SK-N-SH (cell line): Measurements from ENCODE around the gene ZNF804A. TPM values are rescaled to one million over a fixed set of nuclear protein-coding genes. Genes with fewer than 3 reads are reported as not detected.
A peak's percentile ranks its signal among the peaks of the same experiment; 100 is the strongest.

Source experiments
- CTCF ChIA-PET: fragments of 300-600, 350-600 bp; formaldehyde crosslinking; extraction: SDS; loops from one replicate; lab custom pipeline; 2021; lab: Yijun Ruan, JAX
- POLR2A ChIA-PET: fragments of 350-600 bp; sonication (Branson Sonifier 250); formaldehyde crosslinking; extraction: SDS; loops from one replicate; lab custom pipeline; 2020; ENCODE audit warnings: antibody characterized with exemption, inconsistent platforms; lab: Yijun Ruan, JAX
- DNase-seq: peaks from one replicate; pipeline ENCODE4 v3.0.0; 2012
- H2AFZ ChIP-seq: fragments of 200-600 bp; sonication (generic); 2 replicates; pipeline ENCODE4 v1.8.1; 2016; ENCODE audit warnings: antibody characterized with exemption, mild to moderate bottlenecking, low read depth
- H3F3A ChIP-seq: fragments of 200-600 bp; sonication (generic); replicated peaks from 2 replicates; pipeline ENCODE3; 2016; ENCODE audit warnings: antibody characterized with exemption, mild to moderate bottlenecking; ENCODE audit not compliant: insufficient read depth
- H3K27ac ChIP-seq, 2 experiments: fragments of 200-500 bp in 1 of 2; fragments of 200-600 bp in 1 of 2; sonication (Bioruptor generic) in 1 of 2; sonication (generic), shearing (Covaris generic) in 1 of 2; 2 replicates each; pipeline versions ENCODE4 v1.5.1 to v1.6.1; 2014 to 2016; ENCODE audit warnings: low read depth in 2 of 2, inconsistent platforms in 1 of 2, low read length in 1 of 2, mild to moderate bottlenecking in 1 of 2, mixed read lengths in 1 of 2
- H3K27me3 ChIP-seq: fragments of 200-600 bp; sonication (generic), shearing (Covaris generic); 2 replicates; pipeline ENCODE4 v1.6.1; 2016; ENCODE audit warnings: mixed run types; ENCODE audit not compliant: insufficient read depth
- H3K36me3 ChIP-seq, 2 experiments: fragments of 200-500 bp in 1 of 2; fragments of 200-600 bp in 1 of 2; sonication (Bioruptor generic) in 1 of 2; sonication (generic) in 1 of 2; replicated peaks in 1 of 2; 2 replicates each; pipeline versions ENCODE3 to v1.5.1; 2014 to 2016; ENCODE audit warnings: low read length in 1 of 2, mild to moderate bottlenecking in 1 of 2; ENCODE audit not compliant: insufficient read depth in 2 of 2, control insufficient read depth in 1 of 2
- H3K4me1 ChIP-seq, 2 experiments: fragments of 200-500 bp in 1 of 2; fragments of 200-600 bp in 1 of 2; sonication (Bioruptor generic) in 1 of 2; sonication (generic), shearing (Covaris generic) in 1 of 2; 2 replicates each; pipeline versions ENCODE4 v1.5.1 to v1.6.1; 2014 to 2016; ENCODE audit warnings: low read depth in 1 of 2, low read length in 1 of 2, mixed run types in 1 of 2; ENCODE audit not compliant: insufficient read depth in 2 of 2, control insufficient read depth in 1 of 2
- H3K4me2 ChIP-seq: fragments of 200-600 bp; sonication (generic), shearing (Covaris generic); 2 replicates; pipeline ENCODE4 v1.6.1; 2017; ENCODE audit warnings: mixed run types
- H3K4me3 ChIP-seq, 2 experiments: fragments of 200-500 bp in 1 of 2; fragments of 200-600 bp in 1 of 2; sonication (Bioruptor generic) in 1 of 2; sonication (generic), shearing (Covaris generic) in 1 of 2; 2 replicates each; pipeline versions ENCODE4 v1.5.1 to v1.8.1; 2014 to 2016; ENCODE audit warnings: low read depth in 2 of 2, inconsistent platforms in 1 of 2, low read length in 1 of 2, mild to moderate bottlenecking in 1 of 2, mixed read lengths in 1 of 2, moderate library complexity in 1 of 2
- H3K79me2 ChIP-seq: fragments of 200-600 bp; sonication (generic); 2 replicates; pipeline ENCODE4 v1.8.1; 2017; ENCODE audit warnings: mild to moderate bottlenecking; ENCODE audit not compliant: insufficient read depth
- H3K9ac ChIP-seq: fragments of 200-600 bp; sonication (generic); 2 replicates; pipeline ENCODE4 v1.6.1; 2017; ENCODE audit warnings: mixed run types
- H3K9me2 ChIP-seq: fragments of 200-600 bp; sonication (generic); 2 replicates; pipeline ENCODE4 v1.6.1; 2017; ENCODE audit warnings: mixed run types
- H3K9me3 ChIP-seq: fragments of 200-600 bp; sonication (generic); 2 replicates; pipeline ENCODE4 v1.6.1; 2017; ENCODE audit warnings: mixed run types, mild to moderate bottlenecking, moderate library complexity
- H4K20me1 ChIP-seq: fragments of 200-600 bp; sonication (generic); 2 replicates; pipeline ENCODE4 v1.6.1; 2017; ENCODE audit warnings: mild to moderate bottlenecking, mixed run types; ENCODE audit not compliant: insufficient read depth
- FOSL2 ChIP-seq: IDR thresholded peaks from 2 replicates; pipeline ENCODE4 v1.4.0; 2012; ENCODE audit warnings: low read depth, mild to moderate bottlenecking, moderate library complexity, borderline replicate concordance
- FOXJ3 ChIP-seq: sonication (generic); formaldehyde crosslinking; IDR thresholded peaks from 2 replicates; pipeline ENCODE4 v1.5.1; 2020; ENCODE audit warnings: mild to moderate bottlenecking, missing genetic modification reagents
- GATA2 ChIP-seq: sonication (generic); formaldehyde crosslinking; IDR thresholded peaks from 2 replicates; pipeline ENCODE4 v1.5.0; 2020; ENCODE audit warnings: mild to moderate bottlenecking, missing genetic modification reagents
- POLR2AphosphoS5 ChIP-seq: IDR thresholded peaks from 2 replicates; pipeline ENCODE4 v1.6.1; 2012; ENCODE audit warnings: low read depth, low read length
- RAD21 ChIP-seq: IDR thresholded peaks from 2 replicates; pipeline ENCODE4 v1.6.1; 2012; ENCODE audit warnings: mild to moderate bottlenecking, low read length
- RFX5 ChIP-seq: IDR thresholded peaks from 2 replicates; pipeline ENCODE4 v1.6.1; 2012; ENCODE audit warnings: mild to moderate bottlenecking, improper control_type of control experiment, low read length
- SMC3 ChIP-seq: IDR thresholded peaks from 2 replicates; pipeline ENCODE4 v1.6.1; 2012; ENCODE audit warnings: low read depth, low read length, improper control_type of control experiment
- TAF1 ChIP-seq: IDR thresholded peaks from 2 replicates; pipeline ENCODE4 v1.6.1; 2012; ENCODE audit warnings: low read depth, mild to moderate bottlenecking, low read length, moderate library complexity, borderline replicate concordance
- TCF12 ChIP-seq: IDR thresholded peaks from 2 replicates; pipeline ENCODE4 v1.4.0; 2012
- YY1 ChIP-seq: IDR thresholded peaks from 2 replicates; pipeline ENCODE4 v1.4.0; 2012; ENCODE audit warnings: low read depth, mild to moderate bottlenecking
- WGBS: methylation state at CpG from one replicate; pipeline ENCODE4 v1.1.6; 2017; ENCODE audit warnings: low lambda C conversion rate; 5-methylcytosine and 5-hydroxymethylcytosine counted together
- polyA plus RNA-seq, 3 experiments: library from polyadenylated mRNA; depleted of rRNA; stranded (reverse); fragments of >200 nt; gene quantifications; 2 replicates each; pipeline ENCODE4 v1.2.3, GENCODE V29; 2012
- TF ChIP-seq, protein P1 (sequence below): fragments of 200-600 bp; sonication (generic); IDR thresholded peaks from 2 replicates; pipeline ENCODE4 v1.6.1; 2017; ENCODE audit warnings: antibody characterized with exemption, mild to moderate bottlenecking, moderate library complexity
- TF ChIP-seq, protein P2 (sequence below): fragments of 150-350 bp; IDR thresholded peaks from 2 replicates; pipeline ENCODE4 v1.6.1; 2017; ENCODE audit warnings: antibody characterized with exemption, low read length, low read depth, borderline replicate concordance
- TF ChIP-seq, protein P3 (sequence below): IDR thresholded peaks from 2 replicates; pipeline ENCODE4 v1.4.0; 2012; ENCODE audit warnings: low read depth, borderline replicate concordance
- TF ChIP-seq, protein P4 (sequence below): IDR thresholded peaks from 2 replicates; pipeline ENCODE4 v1.6.1; 2012; ENCODE audit warnings: mild to moderate bottlenecking, low read depth, low read length, moderate library complexity

Gene ZNF804A
- polyA plus RNA-seq, 1 of the 3 experiments (the other 2 are of a cell fraction): 0.02 TPM

DNA sequence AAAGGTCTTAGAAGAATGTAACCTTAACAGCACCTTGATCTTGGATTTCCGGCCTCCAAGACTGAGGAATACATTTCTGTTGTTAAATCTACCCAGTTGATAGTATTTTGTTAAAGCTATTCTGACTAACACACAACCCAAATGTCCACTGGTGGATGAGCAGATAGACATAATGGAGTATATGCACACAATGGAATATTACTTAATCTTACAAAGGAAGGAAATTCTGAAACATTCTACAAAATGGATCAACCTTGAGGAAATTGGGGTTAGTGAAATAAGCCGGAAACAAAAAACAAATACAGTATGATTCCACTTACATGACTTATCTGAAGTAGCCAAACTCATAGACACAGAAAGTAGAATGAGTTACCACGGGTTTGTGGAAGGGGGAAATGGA lies 168.7 kb downstream of the ZNF804A start (continued):
- TF ChIP-seq, protein P1, sequence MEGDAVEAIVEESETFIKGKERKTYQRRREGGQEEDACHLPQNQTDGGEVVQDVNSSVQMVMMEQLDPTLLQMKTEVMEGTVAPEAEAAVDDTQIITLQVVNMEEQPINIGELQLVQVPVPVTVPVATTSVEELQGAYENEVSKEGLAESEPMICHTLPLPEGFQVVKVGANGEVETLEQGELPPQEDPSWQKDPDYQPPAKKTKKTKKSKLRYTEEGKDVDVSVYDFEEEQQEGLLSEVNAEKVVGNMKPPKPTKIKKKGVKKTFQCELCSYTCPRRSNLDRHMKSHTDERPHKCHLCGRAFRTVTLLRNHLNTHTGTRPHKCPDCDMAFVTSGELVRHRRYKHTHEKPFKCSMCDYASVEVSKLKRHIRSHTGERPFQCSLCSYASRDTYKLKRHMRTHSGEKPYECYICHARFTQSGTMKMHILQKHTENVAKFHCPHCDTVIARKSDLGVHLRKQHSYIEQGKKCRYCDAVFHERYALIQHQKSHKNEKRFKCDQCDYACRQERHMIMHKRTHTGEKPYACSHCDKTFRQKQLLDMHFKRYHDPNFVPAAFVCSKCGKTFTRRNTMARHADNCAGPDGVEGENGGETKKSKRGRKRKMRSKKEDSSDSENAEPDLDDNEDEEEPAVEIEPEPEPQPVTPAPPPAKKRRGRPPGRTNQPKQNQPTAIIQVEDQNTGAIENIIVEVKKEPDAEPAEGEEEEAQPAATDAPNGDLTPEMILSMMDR: no peak
- TF ChIP-seq TAF1: no peak

DNA sequence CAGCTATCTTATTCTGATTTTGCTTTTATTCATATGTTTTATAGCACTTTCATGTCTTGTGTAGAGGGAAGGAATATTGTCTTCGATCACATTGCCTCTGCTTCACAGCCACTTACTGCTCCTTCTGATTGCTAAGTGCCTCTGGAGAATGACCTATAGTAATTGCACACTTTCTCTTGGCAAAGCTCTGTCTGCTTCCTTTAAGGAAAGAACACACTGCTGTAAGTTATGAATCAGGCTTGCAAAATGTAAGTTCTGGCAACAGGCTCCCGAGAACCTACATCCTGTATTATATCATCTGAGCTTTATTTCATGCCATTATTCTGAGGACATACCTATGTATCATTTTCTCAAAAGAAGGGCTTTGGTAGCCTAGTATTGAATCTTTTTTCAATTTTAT lies 170.7 kb downstream of the ZNF804A start:
- H3K79me2 ChIP-seq: no peaks in the 10 kb centered on the region
- CTCF ChIA-PET: no interaction called here
- 31% methylated on average over 2 of the region's 2 CpGs for WGBS
- H3K9me3 ChIP-seq: no peaks in the 10 kb centered on the region
- no peaks in the 10 kb centered on the region for H3K27me3 ChIP-seq
- no peak overlapping the region for H2AFZ ChIP-seq
- TF ChIP-seq GATA2 (CRISPR knock-in tag): no peak
- no peak for DNase-seq
- peak overlapping the region in 1 of 2 experiments; percentile 28; a peak in 1 of 4 replicates for H3K27ac ChIP-seq
- no peak overlapping the region for H3K9ac ChIP-seq
- peaks cover 0 to 4% of the 10 kb centered on the region in 2 experiments; a peak in 3 of 4 replicates for H3K4me1 ChIP-seq
- POLR2A ChIA-PET: no interaction called here
- no peak overlapping the region for H3K4me3 ChIP-seq
- H3K9me2 ChIP-seq: no peaks in the 10 kb centered on the region
- no peaks in the 10 kb centered on the region for H3K36me3 ChIP-seq
- H4K20me1 ChIP-seq: no peaks in the 10 kb centered on the region
- no peaks in the 10 kb centered on the region for H3F3A ChIP-seq
- 0 out of 2 replicates have a peak overlapping the region, but pooled peaks have one; percentile 10 for H3K4me2 ChIP-seq

DNA sequence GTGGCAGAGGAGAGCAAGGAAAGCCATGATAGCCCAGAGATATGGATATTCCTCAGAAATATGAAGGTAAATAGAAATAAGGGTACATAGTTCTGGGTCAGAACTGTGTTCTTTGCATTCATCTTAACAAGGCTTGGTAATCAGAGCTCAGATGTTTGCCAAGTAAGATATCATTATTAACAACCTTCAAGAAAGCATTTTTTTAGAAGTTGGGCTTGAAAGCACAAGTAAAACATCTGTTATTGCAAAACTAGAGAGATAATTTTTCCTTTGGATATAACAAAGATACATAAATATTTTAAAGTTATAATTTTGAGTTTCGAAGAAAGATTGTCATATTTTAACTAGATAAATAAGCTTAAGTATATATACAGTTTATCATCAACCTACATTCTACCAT lies 171.4 kb downstream of the ZNF804A start:
- H3K4me3 ChIP-seq: no peak overlapping the region
- ChIA-PET CTCF (no interaction called here), POLR2A (no interaction called here)
- no peaks in the 10 kb centered on the region for H3K36me3 ChIP-seq
- no peak overlapping the region for H3K9ac ChIP-seq
- H3F3A ChIP-seq: no peaks in the 10 kb centered on the region
- no peaks in the 10 kb centered on the region for H3K79me2 ChIP-seq
- DNase-seq: no peak
- WGBS: 67% methylated on average over 1 of the region's 1 CpG
- no peaks in the 10 kb centered on the region for H3K9me2 ChIP-seq
- H4K20me1 ChIP-seq: no peaks in the 10 kb centered on the region
- no peaks in the 10 kb centered on the region for H3K27me3 ChIP-seq
- no peak overlapping the region for H2AFZ ChIP-seq
- H3K4me2 ChIP-seq: no peak overlapping the region
- H3K27ac ChIP-seq: peak overlapping the region in 1 of 2 experiments; percentile 28; a peak in 1 of 4 replicates
- no peaks in the 10 kb centered on the region for H3K9me3 ChIP-seq
- peaks cover 0 to 4% of the 10 kb centered on the region in 2 experiments; a peak in 3 of 4 replicates for H3K4me1 ChIP-seq
- TF ChIP-seq POLR2AphosphoS5: no peak
- TF ChIP-seq TCF12: no peak
- TF ChIP-seq, protein P2, sequence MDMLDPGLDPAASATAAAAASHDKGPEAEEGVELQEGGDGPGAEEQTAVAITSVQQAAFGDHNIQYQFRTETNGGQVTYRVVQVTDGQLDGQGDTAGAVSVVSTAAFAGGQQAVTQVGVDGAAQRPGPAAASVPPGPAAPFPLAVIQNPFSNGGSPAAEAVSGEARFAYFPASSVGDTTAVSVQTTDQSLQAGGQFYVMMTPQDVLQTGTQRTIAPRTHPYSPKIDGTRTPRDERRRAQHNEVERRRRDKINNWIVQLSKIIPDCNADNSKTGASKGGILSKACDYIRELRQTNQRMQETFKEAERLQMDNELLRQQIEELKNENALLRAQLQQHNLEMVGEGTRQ: no peak
- TF ChIP-seq, protein P3, sequence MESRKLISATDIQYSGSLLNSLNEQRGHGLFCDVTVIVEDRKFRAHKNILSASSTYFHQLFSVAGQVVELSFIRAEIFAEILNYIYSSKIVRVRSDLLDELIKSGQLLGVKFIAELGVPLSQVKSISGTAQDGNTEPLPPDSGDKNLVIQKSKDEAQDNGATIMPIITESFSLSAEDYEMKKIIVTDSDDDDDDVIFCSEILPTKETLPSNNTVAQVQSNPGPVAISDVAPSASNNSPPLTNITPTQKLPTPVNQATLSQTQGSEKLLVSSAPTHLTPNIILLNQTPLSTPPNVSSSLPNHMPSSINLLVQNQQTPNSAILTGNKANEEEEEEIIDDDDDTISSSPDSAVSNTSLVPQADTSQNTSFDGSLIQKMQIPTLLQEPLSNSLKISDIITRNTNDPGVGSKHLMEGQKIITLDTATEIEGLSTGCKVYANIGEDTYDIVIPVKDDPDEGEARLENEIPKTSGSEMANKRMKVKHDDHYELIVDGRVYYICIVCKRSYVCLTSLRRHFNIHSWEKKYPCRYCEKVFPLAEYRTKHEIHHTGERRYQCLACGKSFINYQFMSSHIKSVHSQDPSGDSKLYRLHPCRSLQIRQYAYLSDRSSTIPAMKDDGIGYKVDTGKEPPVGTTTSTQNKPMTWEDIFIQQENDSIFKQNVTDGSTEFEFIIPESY: no peak
- TF ChIP-seq TAF1: no peak
- TF ChIP-seq, protein P4, sequence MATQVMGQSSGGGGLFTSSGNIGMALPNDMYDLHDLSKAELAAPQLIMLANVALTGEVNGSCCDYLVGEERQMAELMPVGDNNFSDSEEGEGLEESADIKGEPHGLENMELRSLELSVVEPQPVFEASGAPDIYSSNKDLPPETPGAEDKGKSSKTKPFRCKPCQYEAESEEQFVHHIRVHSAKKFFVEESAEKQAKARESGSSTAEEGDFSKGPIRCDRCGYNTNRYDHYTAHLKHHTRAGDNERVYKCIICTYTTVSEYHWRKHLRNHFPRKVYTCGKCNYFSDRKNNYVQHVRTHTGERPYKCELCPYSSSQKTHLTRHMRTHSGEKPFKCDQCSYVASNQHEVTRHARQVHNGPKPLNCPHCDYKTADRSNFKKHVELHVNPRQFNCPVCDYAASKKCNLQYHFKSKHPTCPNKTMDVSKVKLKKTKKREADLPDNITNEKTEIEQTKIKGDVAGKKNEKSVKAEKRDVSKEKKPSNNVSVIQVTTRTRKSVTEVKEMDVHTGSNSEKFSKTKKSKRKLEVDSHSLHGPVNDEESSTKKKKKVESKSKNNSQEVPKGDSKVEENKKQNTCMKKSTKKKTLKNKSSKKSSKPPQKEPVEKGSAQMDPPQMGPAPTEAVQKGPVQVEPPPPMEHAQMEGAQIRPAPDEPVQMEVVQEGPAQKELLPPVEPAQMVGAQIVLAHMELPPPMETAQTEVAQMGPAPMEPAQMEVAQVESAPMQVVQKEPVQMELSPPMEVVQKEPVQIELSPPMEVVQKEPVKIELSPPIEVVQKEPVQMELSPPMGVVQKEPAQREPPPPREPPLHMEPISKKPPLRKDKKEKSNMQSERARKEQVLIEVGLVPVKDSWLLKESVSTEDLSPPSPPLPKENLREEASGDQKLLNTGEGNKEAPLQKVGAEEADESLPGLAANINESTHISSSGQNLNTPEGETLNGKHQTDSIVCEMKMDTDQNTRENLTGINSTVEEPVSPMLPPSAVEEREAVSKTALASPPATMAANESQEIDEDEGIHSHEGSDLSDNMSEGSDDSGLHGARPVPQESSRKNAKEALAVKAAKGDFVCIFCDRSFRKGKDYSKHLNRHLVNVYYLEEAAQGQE: no peak
- no peak for TF ChIP-seq FOSL2
- TF ChIP-seq, protein P1: no peak
- no peak for TF ChIP-seq FOXJ3 (CRISPR knock-in tag)
- TF ChIP-seq SMC3: no peak
- no peak for TF ChIP-seq GATA2 (CRISPR knock-in tag)
- no peak for TF ChIP-seq RAD21
- no peak for TF ChIP-seq YY1
- no peak for TF ChIP-seq RFX5
